GM20000 (cell line): Measurements from ENCODE around the gene MKNK1.
A peak's percentile ranks its signal among the peaks of the same experiment; 100 is the strongest.

Experiments used
- DNase-seq: peaks from one replicate; pipeline ENCODE4 v3.0.0; 2012; ENCODE audit warnings: low spot score
- TF ChIP-seq, protein P1 (sequence below): IDR thresholded peaks from 2 replicates; pipeline ENCODE4 v1.5.1; 2012; ENCODE audit warnings: mild to moderate bottlenecking, control low read depth; ENCODE audit errors: extremely low read depth, missing control alignments

The MKNK1 gene

DNA sequence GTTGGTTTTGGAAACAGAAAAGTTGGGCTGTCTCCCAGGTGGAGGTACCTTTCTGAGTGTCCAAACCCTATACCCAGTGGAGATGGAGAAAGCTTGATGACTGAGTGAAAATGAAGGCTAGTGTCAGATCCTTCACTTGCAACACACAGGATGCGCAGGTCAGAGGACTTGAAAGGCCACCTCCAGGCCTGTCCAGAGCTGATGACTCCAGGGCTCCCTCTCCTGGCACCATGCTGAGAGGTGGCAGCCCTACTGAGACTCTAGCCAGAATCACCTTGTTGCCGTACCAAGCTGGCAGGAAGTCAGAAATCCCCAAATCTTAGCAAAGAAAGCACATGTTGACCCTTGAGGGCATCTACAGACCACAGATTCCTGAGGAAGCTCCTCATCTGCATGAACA lies 69.0 kb downstream of the MKNK1 start:
- TF ChIP-seq, protein P1, sequence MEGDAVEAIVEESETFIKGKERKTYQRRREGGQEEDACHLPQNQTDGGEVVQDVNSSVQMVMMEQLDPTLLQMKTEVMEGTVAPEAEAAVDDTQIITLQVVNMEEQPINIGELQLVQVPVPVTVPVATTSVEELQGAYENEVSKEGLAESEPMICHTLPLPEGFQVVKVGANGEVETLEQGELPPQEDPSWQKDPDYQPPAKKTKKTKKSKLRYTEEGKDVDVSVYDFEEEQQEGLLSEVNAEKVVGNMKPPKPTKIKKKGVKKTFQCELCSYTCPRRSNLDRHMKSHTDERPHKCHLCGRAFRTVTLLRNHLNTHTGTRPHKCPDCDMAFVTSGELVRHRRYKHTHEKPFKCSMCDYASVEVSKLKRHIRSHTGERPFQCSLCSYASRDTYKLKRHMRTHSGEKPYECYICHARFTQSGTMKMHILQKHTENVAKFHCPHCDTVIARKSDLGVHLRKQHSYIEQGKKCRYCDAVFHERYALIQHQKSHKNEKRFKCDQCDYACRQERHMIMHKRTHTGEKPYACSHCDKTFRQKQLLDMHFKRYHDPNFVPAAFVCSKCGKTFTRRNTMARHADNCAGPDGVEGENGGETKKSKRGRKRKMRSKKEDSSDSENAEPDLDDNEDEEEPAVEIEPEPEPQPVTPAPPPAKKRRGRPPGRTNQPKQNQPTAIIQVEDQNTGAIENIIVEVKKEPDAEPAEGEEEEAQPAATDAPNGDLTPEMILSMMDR = peak; percentile 38
- DNase-seq = peak; percentile 75

DNA sequence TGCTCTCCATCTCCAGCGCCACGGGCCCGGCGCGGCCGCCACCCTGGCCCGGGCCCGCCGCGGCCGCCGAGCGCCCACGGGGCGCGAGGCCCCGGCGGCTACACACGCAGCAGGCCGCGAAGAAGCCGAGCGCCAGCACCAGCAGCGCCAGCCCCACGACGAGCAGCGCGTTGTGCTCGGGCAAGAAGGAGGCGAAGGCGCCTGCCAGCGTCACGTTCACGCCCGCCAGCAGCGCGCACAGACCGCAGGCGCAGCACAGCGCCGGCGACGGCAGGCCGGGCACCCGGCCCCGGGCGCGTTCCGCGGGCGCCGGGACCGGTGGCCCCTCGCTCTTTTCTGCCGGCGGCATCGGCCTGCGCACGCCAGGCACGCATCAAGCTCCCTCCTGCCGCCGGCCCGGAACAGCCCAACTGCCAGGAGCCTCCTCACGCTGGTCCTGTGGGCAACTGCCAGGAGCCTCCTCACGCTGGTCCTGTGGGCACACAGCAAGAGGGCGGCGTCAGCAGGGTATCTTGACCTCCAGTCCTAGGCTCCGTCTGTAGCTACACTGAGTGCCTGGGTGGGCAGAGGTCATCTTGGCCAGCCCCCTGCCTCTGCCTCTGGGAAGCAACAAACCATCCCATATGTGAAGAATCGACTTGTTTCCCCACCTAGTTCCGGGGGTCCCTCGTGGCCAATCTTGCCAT lies 70.7 kb downstream of the MKNK1 start:
- DNase-seq = peak; percentile 59
- TF ChIP-seq, protein P1 = no peak

DNA sequence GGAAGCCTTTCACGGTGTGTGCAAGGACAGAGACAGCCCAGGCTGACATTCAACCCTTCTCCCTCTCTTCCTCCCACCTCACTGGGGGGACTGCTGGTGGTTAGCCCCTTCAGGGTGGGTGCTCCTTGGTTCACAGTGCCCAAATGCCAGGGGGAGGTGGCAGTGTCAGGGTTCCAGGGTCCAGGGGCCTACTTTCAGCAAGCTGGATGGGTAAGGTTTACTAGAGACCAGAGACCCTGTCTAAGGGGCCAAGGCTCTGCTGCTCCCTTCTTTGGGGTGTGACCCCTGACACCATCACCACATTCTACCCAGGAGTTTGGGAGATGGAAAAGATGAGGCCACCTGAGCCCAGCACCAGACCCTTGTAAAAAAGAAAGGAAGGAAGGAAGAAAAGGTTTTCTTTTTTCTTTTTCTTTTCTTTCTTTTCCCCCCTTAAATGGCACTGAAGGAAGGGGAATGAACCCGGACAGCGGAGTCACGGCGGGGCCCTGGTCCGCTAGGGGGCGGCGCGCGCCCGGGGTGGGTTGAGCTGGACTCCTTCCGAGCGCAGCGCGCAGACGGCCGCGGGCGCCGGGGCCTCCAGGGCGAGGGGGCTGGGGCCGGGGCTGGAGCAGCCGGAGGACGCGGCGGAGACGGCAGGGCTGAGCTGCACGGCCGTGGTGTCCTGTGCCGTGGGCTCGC lies 71.4 kb downstream of the MKNK1 start:
- peak; percentile 88 for DNase-seq
- TF ChIP-seq, protein P1 = peak; percentile 61

DNA sequence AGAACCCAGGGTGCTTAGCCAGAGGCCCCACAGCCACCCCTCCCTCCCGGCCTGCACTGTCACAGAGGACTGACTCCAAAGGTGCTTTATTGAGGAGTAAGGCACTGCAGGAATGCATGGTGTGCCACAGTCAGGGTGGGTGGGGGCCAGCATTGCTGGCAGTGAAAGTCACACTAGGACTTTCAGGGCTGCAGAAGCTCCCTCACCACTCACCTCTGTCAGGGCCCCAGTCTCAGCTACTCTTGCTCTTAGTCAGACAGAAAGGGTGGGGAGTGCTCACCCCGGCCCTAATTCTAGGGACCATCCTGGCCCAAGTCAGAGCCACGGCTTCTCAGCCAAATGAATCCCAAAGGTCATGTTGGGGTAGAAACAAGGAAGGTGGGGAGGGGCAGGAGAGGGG lies 72.0 kb downstream of the MKNK1 start:
- DNase-seq = no peak
- TF ChIP-seq, protein P1 = no peak

DNA sequence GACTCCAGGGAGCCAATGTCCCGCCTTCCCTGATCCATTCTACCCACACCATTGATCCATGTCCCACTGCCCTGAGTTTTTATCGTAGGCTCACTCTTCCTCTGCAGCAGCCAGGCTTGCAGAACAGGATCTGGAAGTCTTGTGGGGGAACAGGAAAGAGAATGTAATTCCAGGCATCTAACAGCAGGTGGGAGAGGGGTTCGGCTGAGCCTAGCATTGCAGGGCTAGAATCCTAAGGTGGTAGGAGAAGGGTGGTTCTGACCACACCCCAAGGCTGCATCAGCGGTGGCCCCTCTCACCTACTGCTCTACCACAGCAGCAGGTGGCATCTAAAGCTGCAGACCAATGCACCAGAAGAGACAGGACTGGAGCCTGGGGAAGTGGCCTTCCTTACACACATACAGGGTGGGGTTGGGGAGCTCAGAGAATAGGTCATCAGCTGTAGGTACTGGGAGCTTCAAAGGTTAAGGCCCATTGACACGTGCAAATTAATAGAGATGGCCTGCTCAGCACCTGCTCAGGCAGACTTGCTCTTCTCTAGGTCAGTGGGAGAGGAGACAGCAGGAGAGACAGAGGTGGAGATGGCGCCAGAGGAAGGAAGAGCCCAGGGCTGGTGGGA lies 73.2 kb downstream of the MKNK1 start:
- TF ChIP-seq, protein P1 = no peak
- no peak for DNase-seq

DNA sequence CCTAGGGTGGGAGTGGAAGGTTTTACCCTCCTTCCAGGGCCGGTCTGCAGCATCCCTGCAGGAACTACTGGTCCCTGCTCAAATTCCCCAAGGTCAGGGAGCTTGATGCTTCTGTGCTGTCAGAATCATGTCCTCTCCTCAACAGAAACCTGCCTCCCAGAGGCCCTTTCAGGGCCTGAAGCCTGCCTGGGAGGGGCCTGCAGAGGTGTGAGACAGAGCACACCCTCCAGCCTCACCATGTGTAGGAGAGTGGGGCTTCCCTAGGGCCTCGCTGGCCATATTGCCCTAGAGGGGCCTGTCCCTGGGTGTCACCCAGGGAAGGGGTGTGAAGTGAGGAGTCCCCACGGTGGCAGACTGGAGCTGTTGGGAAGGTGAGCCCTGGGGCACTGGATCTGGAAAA lies 73.8 kb downstream of the MKNK1 start:
- no peak for DNase-seq
- TF ChIP-seq, protein P1 = no peak

DNA sequence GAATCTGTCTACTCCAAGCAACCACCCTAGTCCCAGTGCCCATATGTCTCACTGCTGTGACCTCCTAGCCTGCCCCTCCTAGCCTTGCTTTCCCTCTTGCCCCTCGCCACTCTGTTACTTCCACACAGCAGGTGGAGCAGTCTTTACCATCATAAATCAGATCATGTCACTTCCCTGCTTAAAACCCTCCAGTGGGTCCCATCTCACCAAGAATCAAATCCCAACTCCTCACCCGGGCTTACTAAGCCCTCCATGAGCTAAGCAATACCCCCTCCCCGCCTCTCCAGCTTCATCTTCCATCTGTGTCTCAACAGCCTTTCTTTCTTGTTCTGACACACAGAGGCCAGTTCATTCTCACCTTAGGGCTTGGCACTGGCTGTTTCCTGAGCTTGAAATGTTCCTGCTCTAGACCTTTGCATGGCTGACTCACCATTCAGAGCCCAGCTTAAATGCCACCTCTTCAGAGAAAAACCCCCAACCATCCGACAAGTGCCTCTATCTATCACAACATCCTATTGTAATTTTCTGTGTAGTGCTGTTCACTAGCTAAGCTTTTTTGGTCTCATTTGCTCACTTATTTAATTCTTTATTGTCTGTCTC lies 74.9 kb downstream of the MKNK1 start:
- DNase-seq = no peak
- TF ChIP-seq, protein P1 = no peak
